Ramos (cell line): Measurements from ENCODE around the gene MACF1.

Experiments
- in situ Hi-C: fragments of 300-500 bp; cut with MboI; formaldehyde crosslinking; loops from one replicate; pipeline ENCODE4 v1.14.3; 2022; ENCODE audit warnings: low sequenced_read_pairs; ENCODE audit not compliant: unreplicated experiment

MACF1 gene

DNA sequence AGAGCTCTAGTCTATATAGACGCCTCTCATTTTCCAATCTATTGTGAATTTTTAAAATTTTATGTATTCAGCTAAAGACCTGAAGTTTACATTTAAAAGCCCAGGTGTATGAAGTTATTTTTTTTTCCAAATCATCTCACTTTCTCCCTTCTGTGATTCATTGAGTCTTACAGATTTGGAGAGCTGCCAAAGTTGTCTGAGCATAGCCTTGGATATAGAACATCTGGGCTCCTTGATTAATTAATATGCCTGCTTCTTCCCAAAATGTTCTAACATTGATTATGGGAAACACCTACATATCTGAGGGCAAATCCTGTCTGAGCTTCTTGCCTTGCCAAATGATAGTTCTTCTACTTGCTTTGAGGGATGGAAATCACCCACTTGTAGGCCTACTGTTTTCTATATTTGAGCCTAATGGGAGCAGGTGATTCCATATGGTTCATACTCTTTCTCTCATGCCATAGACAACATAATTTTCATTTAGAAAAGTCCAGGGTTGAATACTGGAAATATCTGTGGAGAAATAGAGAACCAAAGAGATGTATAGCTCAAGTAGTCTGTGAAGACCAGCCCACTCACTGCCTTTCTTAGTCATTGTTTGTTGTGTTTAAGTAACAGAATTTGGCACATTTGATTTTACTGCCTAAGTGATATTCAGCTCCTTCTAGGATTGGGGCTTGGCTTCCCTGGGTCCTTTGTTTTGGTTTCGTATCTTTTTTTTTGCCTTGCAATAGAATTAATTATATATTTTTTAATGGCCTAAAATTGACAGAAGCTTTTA, 46.2 kb downstream of the MACF1 start:
- in situ Hi-C loops: no loop called here

- in situ Hi-C loops: loop anchor here (5.0 kb wide), 1 partner anchor 153 kb away; no protein-coding TSS in a partner anchor
Observed at GRCh38 chr1:39255222-39255621, 50.7 kb downstream of the MACF1 start.

DNA sequence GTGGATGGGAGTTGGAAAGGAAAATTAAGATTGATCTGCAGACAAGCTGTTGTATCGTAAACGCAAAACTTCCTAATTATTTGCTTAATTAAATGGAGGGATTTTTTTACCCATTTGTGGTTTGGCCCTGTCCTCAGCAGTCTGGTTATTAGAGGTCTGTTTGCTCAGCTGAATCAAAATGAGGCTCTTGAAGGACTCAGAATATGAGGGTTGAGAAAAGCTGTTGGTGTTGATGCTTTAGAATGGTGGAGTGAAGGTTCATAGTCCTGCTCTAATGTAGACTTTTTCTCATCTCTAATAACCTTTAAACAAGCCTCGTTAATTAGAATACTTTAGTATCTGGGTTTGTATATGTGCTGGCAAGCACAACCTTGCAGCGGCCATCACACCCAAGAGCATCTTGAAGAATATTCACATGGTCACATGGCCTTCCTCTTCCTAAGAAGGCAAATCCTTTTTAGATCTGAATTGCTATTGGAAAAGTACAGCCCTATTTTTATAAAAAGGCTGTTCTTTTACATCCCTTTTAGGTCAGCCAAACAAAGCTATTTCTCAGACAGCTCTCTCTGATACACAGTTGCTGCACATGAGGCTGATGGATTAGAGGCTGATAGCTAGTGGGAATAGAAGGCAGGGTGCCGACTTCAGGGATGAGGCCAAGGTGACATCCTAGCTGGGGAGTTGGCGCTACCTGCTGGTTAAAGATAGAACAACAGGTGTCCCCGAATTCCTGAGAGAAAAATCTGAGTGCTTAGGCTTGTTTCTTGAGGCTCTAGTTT, 53.8 kb downstream of the MACF1 start:
- in situ Hi-C loops: loop anchor here (5.0 kb wide), 1 partner anchor 156 kb away; no protein-coding TSS in a partner anchor

DNA sequence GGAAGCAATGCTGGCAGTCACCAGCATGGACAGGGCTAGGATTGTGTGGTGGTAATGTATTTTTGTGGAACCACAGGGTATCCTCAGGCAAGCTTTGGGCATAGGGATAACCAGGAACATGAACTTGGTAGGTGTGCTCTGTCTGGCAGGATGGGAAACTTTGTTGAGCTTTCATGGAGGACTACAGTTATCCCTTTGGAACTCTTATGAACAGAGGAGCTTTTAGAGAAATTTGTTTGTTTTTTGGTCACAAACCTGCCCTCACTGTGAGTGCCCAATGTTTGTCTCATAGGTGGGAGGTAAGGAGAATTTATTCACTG, 54.4 kb downstream of the MACF1 start:
- in situ Hi-C loops: loop anchor here (5.0 kb wide), 1 partner anchor 157 kb away; no protein-coding TSS in a partner anchor

- in situ Hi-C loops: loop anchor here (5.0 kb wide), 1 partner anchor 69 kb away; no protein-coding TSS in a partner anchor
Observed at GRCh38 chr1:39261712-39262221, 57.3 kb downstream of the MACF1 start.

DNA sequence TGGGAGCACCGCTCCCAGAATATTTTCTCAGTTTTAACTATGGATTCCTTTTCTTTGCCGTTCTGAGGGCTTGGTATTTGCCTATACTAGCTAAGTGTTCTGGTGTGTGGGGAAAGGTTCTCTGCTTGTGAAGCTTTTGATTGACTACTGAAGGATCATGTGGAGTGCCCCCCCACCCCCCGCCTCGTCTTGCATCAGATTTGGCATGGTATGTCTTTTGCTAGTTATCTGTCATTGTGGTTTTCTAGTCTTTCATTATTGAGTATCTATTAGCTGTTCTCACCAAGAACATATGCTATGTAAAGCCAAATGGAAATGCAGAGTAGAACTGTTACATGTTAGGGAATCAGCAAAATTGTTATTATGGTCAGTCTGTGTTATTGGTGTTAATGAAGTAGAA, 58.3 kb downstream of the MACF1 start:
- in situ Hi-C loops: loop anchor here (5.0 kb wide), 1 partner anchor 71 kb away; no protein-coding TSS in a partner anchor

GRCh38 chr1:39266269-39266668, 61.8 kb downstream of the MACF1 start:
- in situ Hi-C loops: no loop called here

- in situ Hi-C loops: no loop called here
Observed at GRCh38 chr1:39266792-39267191, 62.3 kb downstream of the MACF1 start.

- in situ Hi-C loops: no loop called here
Observed at GRCh38 chr1:39268112-39268581, 63.7 kb downstream of the MACF1 start.

- in situ Hi-C loops: no loop called here
Observed at GRCh38 chr1:39268906-39269305, 64.4 kb downstream of the MACF1 start.

- in situ Hi-C loops: no loop called here
Observed at GRCh38 chr1:39269349-39269748, 64.9 kb downstream of the MACF1 start.

- in situ Hi-C loops: no loop called here
Observed at GRCh38 chr1:39269791-39270342, 65.4 kb downstream of the MACF1 start.

GRCh38 chr1:39270368-39270767, 65.9 kb downstream of the MACF1 start:
- in situ Hi-C loops: no loop called here

GRCh38 chr1:39272027-39272797, 67.7 kb downstream of the MACF1 start:
- in situ Hi-C loops: no loop called here

- in situ Hi-C loops: no loop called here
Observed at GRCh38 chr1:39272798-39273469, 68.4 kb downstream of the MACF1 start.

DNA sequence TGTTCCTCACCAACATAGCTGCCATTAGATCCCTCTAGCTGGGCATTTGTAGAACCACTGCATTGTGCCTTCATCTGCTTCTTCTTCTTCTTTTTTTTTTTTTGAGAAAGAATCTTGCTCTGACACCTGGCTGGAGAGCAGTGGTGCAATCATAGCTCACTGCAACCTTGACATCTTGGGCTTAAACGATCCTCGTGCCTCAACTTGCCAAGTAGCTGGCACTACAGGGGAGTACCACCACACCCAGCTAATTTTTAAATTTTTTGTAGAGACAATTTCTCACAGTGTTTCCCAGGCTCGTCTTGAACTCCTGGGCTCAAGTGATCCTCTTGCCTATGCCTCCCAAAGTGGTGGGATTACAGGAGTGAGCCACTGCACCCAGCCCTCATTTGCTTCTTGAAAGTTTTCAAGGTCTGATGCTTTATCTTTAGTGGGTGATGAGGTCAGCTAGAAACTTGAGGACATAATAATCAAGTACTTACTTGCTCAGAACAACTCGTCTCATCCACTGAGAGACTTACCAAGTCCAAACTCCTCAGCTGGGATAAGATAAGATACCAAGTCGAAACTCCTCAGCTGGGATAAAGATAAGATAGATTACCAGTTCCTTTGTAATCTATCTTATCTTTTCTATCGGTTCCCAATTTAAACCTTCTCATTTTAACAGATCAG, 71.5 kb downstream of the MACF1 start:
- in situ Hi-C loops: no loop called here

GRCh38 chr1:39277879-39278278, 73.4 kb downstream of the MACF1 start:
- in situ Hi-C loops: no loop called here

DNA sequence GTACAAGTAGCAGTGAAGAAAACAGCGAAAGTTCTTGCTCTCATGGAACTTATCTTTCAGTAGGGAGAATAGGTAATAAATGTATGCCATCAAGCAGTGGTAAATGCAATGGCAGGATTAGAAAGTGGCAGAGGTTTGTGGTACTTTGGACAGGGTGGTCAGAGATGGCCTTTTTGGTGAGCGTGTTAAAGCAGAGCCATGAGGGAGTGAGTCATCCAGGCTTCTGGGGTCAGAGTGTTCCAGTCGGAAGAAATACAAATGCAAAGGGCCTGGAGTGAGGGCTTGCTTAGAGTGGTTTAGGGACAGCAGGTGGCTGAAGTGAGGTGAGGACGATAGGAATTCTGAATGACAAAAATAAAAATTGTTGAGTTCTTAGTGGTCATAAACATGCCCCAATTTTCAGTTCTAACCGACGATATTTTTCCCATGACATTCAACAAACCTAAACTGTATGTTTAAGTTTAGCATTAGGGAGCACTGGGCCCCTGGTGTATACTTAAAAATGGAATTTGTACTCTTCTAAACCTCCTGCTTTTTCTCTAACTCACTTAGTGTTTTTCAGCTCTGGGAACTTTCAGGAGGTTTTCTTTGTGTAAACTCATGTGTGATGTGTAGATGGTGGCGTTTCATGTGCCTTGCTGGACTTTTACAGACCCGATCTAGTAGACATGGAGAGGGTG, 78.2 kb downstream of the MACF1 start:
- in situ Hi-C loops: no loop called here
